ENCODE measurements around the gene PCDHGA8.
A peak's percentile ranks its signal among the peaks of the same experiment; 100 is the strongest.
"Not testable (repeated sequence)": the region's sequence is repeated elsewhere in the genome, so short reads cannot be mapped to it uniquely, and the experiment has no call there.

PCDHGA8 gene

GRCh38 chr5:141399555-141400258 lies 7.3 kb downstream of the PCDHGA8 start:
- no peak for DNase-seq (ENCODE audit: low read depth in 4 of 4, low spot score in 1 of 4)

GRCh38 chr5:141402553-141403243 lies 10.3 kb downstream of the PCDHGA8 start, which contains the start of gene PCDHGA9:
Gene PCDHGA9 (plus strand): TSS chr5:141402778. CDS start chr5:141402953, 175 bp downstream.
- peak in 1 of 4 experiments; percentile 11 for DNase-seq (ENCODE audit: low read depth in 4 of 4, low spot score in 1 of 4)

- no peak for DNase-seq (ENCODE audit: low read depth in 4 of 4, low spot score in 1 of 4)
Measured at GRCh38 chr5:141403387-141403786, 11.0 kb downstream of the PCDHGA8 start.

GRCh38 chr5:141407790-141408505 lies 15.5 kb downstream of the PCDHGA8 start, which contains the start of gene PCDHGB6:
Gene PCDHGB6 (plus strand): TSS chr5:141408021. CDS start chr5:141408203, 182 bp downstream.
- DNase-seq (ENCODE audit: low read depth in 4 of 4, low spot score in 1 of 4) = not testable (repeated sequence)

GRCh38 chr5:141409598-141410306 lies 17.3 kb downstream of the PCDHGA8 start:
- no peak for DNase-seq (ENCODE audit: low read depth in 4 of 4, low spot score in 1 of 4)

- no peak for DNase-seq (ENCODE audit: low read depth in 4 of 4, low spot score in 1 of 4)
Measured at GRCh38 chr5:141411575-141411974, 19.1 kb downstream of the PCDHGA8 start.

- peak in 1 of 4 experiments; percentile 39 for DNase-seq (ENCODE audit: low read depth in 4 of 4, low spot score in 1 of 4)
Measured at GRCh38 chr5:141412854-141413539, 20.6 kb downstream of the PCDHGA8 start, which contains the start of gene PCDHGA10. Gene PCDHGA10 (plus strand): TSS chr5:141412987. CDS start chr5:141413176, 189 bp downstream.

GRCh38 chr5:141413540-141414069 lies 21.2 kb downstream of the PCDHGA8 start:
- no peak for DNase-seq (ENCODE audit: low read depth in 4 of 4, low spot score in 1 of 4)

- DNase-seq (ENCODE audit: low read depth in 4 of 4, low spot score in 1 of 4) = not testable (repeated sequence)
Measured at GRCh38 chr5:141414548-141415274, 22.3 kb downstream of the PCDHGA8 start.

- not testable (repeated sequence) for DNase-seq (ENCODE audit: low read depth in 4 of 4, low spot score in 1 of 4)
Measured at GRCh38 chr5:141415275-141415618, 22.8 kb downstream of the PCDHGA8 start.

- peak in 1 of 4 experiments; percentile 54 for DNase-seq (ENCODE audit: low read depth in 4 of 4, low spot score in 1 of 4)
Measured at GRCh38 chr5:141417494-141418172, 25.2 kb downstream of the PCDHGA8 start, which contains the start of gene PCDHGB7. Gene PCDHGB7 (plus strand): TSS chr5:141417677. CDS start chr5:141417860, 183 bp downstream.

- DNase-seq (ENCODE audit: low read depth in 4 of 4, low spot score in 1 of 4) = no peak
Measured at GRCh38 chr5:141419074-141419880, 26.8 kb downstream of the PCDHGA8 start.

- DNase-seq (ENCODE audit: low read depth in 4 of 4, low spot score in 1 of 4) = no peak
Measured at GRCh38 chr5:141420855-141421488, 28.5 kb downstream of the PCDHGA8 start, which contains the start of gene PCDHGA11. Gene PCDHGA11 (plus strand): TSS chr5:141421051. CDS start chr5:141421228, 177 bp downstream.

- DNase-seq (ENCODE audit: low read depth in 4 of 4, low spot score in 1 of 4) = no peak
Measured at GRCh38 chr5:141421489-141421855, 29.0 kb downstream of the PCDHGA8 start.

GRCh38 chr5:141422742-141423291 lies 30.4 kb downstream of the PCDHGA8 start:
- no peak for DNase-seq (ENCODE audit: low read depth in 4 of 4, low spot score in 1 of 4)

- no peak for DNase-seq (ENCODE audit: low read depth in 4 of 4, low spot score in 1 of 4)
Measured at GRCh38 chr5:141427783-141428426, 35.5 kb downstream of the PCDHGA8 start.
